ENCODE results near the gene TRMT11. TPM values are rescaled to one million over a fixed set of nuclear protein-coding genes. Genes with fewer than 3 reads are reported as not detected.

The TRMT11 gene
- total RNA-seq, 1 donor from 2014 or later: 27.9 TPM

DNA sequence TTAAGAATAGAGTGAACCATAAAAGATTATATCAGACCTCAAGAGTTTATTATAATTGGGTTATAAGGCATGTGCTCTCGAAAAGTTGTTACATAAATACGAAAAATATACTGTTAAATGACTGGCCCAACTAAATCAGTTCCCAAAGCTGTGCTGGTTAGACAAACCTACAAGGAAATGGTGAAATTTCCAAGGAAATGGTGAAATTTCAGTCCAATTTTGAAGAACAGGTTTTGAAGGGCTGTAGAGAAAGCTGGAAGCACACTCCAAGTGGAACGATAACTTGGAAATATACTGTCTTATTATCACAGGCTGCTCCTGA, 400 bp upstream of the TRMT11 start:
- H3K4me3 Mint-ChIP-seq: no peak overlapping the region
- no peaks in the 10 kb centered on the region for H3K27me3 Mint-ChIP-seq (ENCODE audit: insufficient read depth)
- intact Hi-C loops (cut with micrococcal nuclease): loop anchor here (1.0 to 5.0 kb wide), 8 partner anchors 12 to 684 kb away; partner anchors contain the start of genes CENPW, HDDC2 and HINT3
- no peaks in the 10 kb centered on the region for H3K36me3 Mint-ChIP-seq (ENCODE audit: low read depth)
- H3K4me1 Mint-ChIP-seq (ENCODE audit: low read depth): peaks cover 8% of the 10 kb centered on the region
- H3K27ac Mint-ChIP-seq: no peak overlapping the region
- DNase-seq (ENCODE audit: low spot score): no peak
- H3K9me3 Mint-ChIP-seq: no peaks in the 10 kb centered on the region

DNA sequence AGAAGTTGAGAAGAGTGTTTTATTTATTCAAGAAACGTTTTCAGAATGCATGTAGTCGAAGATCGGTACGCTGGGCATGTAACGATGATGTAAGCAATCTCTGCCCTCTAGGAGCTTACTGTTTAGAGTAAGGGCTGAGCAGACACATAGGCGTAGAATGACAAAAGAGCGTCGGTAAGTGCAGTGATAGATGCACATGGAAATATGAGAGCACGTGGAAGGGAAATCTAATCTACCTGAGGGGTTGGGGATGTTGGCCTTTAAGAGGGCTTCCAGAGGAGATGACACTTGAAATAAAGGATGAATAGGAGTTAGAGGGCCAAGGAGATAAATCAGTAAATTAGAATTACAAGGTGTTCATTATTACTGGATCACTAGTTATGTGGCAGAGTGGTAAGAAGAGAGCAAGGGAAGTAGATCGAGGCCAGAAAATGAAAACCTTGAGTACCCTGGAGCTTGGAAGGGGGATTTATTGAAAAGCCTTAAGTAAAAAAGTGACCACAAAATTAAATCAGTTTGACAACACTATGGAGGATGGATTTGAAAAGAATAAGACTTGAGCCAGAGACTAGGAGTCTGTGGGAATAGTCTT, 782 bp downstream of the TRMT11 start:
- H3K27ac Mint-ChIP-seq: no peak overlapping the region

DNA sequence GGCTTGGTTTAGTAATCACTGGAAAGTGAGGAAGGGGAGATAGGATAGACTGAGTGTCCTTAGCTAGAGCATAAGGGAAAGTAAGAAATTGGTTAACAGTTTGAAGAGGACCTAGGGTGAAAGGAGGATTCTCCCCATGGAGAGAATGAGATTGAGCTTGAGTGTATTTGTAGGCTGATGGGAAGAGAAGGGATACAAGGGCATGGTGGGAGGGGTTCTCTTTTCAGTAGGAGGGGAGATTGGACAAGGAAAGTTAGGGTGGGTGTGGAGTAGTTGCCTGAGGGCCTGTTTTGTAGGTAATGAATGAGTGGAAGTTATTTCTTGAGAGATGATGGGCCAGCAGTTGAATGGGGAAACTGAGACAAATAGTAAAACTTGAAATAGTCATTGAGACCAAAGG, 1.9 kb downstream of the TRMT11 start:
- no peak for DNase-seq (ENCODE audit: low spot score)
- no peak overlapping the region for H3K27ac Mint-ChIP-seq
- H3K4me1 Mint-ChIP-seq (ENCODE audit: low read depth): peaks cover 15% of the 10 kb centered on the region
- no peaks in the 10 kb centered on the region for H3K9me3 Mint-ChIP-seq
- intact Hi-C loops (cut with micrococcal nuclease): loop anchor here (5.0 kb wide), 1 partner anchor 686 kb away; the partner anchor contains the start of gene HDDC2
- H3K4me3 Mint-ChIP-seq: no peak overlapping the region
- H3K36me3 Mint-ChIP-seq (ENCODE audit: low read depth): no peaks in the 10 kb centered on the region
- no peaks in the 10 kb centered on the region for H3K27me3 Mint-ChIP-seq (ENCODE audit: insufficient read depth)

More for the DNA sequence above, 782 bp downstream of the TRMT11 start:
- no peaks in the 10 kb centered on the region for H3K9me3 Mint-ChIP-seq
- DNase-seq (ENCODE audit: low spot score): no peak
- no peaks in the 10 kb centered on the region for H3K27me3 Mint-ChIP-seq (ENCODE audit: insufficient read depth)
- no peak overlapping the region for H3K4me3 Mint-ChIP-seq
- intact Hi-C loops (cut with micrococcal nuclease): loop anchor here (2.0 to 5.0 kb wide), 3 partner anchors 68 to 685 kb away; partner anchors contain the start of genes CENPW and HDDC2
- H3K4me1 Mint-ChIP-seq (ENCODE audit: low read depth): peaks cover 8% of the 10 kb centered on the region
- H3K36me3 Mint-ChIP-seq (ENCODE audit: low read depth): no peaks in the 10 kb centered on the region

DNA sequence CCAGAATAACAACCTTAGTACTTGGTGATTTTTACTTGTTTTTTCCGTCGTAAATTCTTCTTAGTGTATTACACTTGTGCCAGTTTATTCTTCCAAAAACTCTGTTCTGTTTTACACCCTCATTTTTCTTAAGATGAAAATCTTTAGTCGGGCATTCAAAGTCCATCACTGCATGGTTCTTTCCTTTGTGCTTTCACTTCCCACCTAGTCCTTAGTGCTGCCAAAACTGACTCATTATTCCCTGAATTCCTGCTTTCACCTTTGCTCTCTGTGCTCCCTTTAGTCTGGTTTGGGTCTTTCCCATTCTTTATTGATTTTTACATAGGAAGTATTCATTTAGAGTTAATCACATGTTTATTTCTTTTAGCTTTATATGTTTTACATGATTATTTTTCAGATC, 3.3 kb downstream of the TRMT11 start:
- intact Hi-C loops (cut with micrococcal nuclease): loop anchor here (5.0 to 10.0 kb wide), 2 partner anchors 665 to 687 kb away; partner anchors contain the start of gene HDDC2
- Mint-ChIP-seq H3K27me3 (ENCODE audit: insufficient read depth) (no peaks in the 10 kb centered on the region), H3K9me3 (no peaks in the 10 kb centered on the region), H3K4me3 (no peak overlapping the region), H3K27ac (no peak overlapping the region), H3K4me1 (ENCODE audit: low read depth) (peaks cover 20% of the 10 kb centered on the region), H3K36me3 (ENCODE audit: low read depth) (no peaks in the 10 kb centered on the region)
- DNase-seq (ENCODE audit: low spot score): no peak

DNA sequence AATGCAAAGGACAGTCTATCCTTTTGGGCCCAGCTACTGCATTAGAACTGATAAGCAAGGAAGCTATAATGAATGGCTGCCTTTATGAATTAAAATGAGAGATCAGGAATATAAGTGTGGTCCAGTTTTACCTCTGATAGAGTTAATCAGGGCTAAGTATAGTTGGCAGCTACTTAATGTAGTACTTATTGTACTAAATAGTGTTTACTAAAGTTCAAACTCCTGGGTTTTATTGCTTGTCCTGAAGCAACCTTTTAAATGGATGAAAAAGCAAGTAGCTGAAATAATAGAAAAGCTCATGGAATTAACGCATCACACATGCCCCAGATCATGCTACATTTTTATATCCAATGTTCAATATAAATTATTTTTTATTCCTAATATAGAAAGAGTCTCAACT, 5.3 kb downstream of the TRMT11 start:
- Mint-ChIP-seq H3K27ac (no peak overlapping the region), H3K4me1 (ENCODE audit: low read depth) (peaks cover 26% of the 10 kb centered on the region), H3K36me3 (ENCODE audit: low read depth) (peaks cover 3% of the 10 kb centered on the region), H3K9me3 (no peaks in the 10 kb centered on the region), H3K4me3 (no peak overlapping the region), H3K27me3 (ENCODE audit: insufficient read depth) (no peaks in the 10 kb centered on the region)
- intact Hi-C loops (cut with micrococcal nuclease): loop anchor here (10.0 kb wide), 1 partner anchor 663 kb away; no protein-coding TSS in a partner anchor
- DNase-seq (ENCODE audit: low spot score): no peak

DNA sequence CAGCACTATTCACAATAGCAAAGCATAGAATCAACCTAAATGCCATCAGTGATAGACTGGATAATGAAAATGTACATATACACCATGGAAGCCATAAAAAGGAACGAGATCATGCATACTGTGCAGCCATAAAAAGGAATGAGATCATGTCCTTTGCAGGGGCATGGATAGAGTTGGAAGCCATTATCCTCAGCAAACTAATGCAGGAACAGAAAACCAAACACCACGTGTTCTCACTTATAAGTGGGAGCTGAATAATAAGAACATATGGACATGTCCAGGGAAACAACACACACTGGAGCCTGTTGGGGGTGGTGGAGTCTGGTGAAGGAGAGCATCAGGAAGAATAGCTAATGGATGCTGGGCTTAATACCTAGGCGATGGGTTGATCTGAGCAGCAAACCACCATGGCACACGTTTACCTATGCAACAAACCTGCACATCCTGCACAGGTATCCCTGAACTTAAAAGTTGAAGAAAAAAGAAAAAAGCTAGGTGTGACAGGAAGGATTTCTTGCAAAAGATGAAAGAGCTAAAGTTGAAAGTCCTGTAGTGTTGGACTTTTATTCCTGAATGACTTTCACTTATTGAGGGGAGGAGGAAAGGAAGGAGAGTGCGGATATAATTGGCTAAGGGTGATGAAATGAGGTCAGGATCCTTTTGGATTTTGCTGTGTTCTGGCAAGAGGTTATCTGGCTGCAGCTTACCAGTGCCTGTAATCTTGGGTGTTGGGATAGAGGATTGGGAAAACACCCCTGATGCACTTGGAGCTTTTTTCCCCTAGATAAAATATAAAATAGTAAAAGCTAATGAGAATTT, 8.5 kb downstream of the TRMT11 start:
- no peak overlapping the region for H3K4me3 Mint-ChIP-seq
- H3K36me3 Mint-ChIP-seq (ENCODE audit: low read depth): peaks cover 18% of the 10 kb centered on the region
- no peaks in the 10 kb centered on the region for H3K9me3 Mint-ChIP-seq
- intact Hi-C loops (cut with micrococcal nuclease): loop anchor here (10.0 kb wide), 1 partner anchor 660 kb away; no protein-coding TSS in a partner anchor
- no peak for DNase-seq (ENCODE audit: low spot score)
- H3K4me1 Mint-ChIP-seq (ENCODE audit: low read depth): peaks cover 19% of the 10 kb centered on the region
- no peaks in the 10 kb centered on the region for H3K27me3 Mint-ChIP-seq (ENCODE audit: insufficient read depth)
- no peak overlapping the region for H3K27ac Mint-ChIP-seq

DNA sequence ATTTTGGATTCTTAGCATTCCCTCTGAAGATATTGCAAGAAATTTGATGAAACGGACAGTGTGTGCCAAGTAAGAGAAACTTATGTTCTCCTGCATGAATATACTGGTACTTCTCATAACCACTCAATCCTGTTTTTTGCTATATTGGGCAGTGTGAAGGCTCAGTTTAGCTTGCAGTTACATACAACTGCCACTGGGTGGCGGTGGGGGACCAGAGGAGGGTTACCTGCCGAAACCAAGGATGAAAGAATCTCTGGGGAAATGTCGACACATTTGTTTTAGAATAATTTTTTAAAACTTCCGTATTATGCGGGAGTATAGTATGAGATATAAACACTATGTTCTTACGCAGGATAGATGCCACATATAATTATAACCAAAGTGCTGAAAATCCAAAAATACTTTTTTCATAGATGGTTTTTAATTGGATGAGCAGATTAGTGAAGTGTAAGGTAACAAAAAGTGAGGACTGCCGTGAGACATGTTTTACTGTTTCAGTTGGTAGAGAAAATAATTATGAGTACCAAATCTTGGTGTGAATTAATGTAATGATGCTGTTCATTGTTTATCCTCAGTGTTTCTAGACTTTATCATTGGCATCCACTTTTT, 9.7 kb downstream of the TRMT11 start:
- Mint-ChIP-seq H3K4me3 (peak overlapping the region; percentile 45), H3K4me1 (ENCODE audit: low read depth) (peaks cover 18% of the 10 kb centered on the region), H3K9me3 (no peaks in the 10 kb centered on the region), H3K36me3 (ENCODE audit: low read depth) (peaks cover 27% of the 10 kb centered on the region), H3K27ac (no peak overlapping the region), H3K27me3 (ENCODE audit: insufficient read depth) (no peaks in the 10 kb centered on the region)
- DNase-seq (ENCODE audit: low spot score): peak; percentile 60
- intact Hi-C loops (cut with micrococcal nuclease): loop anchor here (1.0 to 10.0 kb wide), 4 partner anchors 175 to 1195 kb away; no protein-coding TSS in a partner anchor

DNA sequence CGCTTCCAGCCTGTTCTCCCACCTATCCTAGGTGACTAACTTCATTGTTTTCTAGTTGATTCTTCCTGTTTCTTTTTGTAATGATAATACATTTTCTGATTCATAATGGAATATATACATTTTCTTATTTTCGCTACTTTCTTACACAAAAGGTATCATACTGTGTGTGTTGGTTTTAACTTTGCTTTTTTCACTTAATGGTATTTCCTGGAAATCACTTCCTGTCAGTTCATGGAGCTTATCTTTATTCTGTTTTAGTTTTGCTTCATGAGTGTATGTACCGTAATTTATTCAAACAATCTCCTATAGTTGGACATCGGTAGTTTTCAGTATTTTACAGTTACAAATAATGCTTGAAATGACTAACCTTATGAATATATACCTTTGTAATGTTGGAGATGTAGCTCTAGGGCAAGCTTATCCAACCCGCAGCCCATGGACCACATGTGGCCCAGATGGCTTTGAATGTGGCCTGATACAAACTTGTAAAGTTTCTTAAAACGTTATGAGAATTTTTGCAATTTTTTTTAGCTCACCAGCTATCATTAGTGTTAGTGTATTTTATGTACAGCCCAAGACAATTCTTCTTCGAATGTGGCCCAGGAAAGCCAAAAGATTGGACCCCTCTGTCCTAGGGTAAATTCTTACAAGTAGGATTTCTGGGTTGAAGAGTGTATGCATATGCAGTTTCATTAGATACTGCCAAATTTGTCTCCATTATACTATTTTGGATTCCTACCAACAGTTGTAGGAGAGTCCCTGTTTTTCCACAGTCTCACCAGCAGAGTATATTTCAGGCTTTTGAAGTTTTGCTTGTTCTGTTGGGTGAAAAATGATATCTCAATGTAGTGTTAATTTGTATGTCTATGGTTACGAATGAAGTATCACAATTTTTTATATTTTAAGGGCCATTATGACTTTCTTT, 16.7 kb downstream of the TRMT11 start:
- peaks cover 30% of the 10 kb centered on the region for H3K36me3 Mint-ChIP-seq (ENCODE audit: low read depth)
- DNase-seq (ENCODE audit: low spot score): no peak
- no peaks in the 10 kb centered on the region for H3K27me3 Mint-ChIP-seq (ENCODE audit: insufficient read depth)
- no peak overlapping the region for H3K27ac Mint-ChIP-seq
- H3K4me1 Mint-ChIP-seq (ENCODE audit: low read depth): peaks cover 13% of the 10 kb centered on the region
- intact Hi-C loops (cut with micrococcal nuclease): no loop called here
- no peaks in the 10 kb centered on the region for H3K9me3 Mint-ChIP-seq
- peak overlapping the region; percentile 19 for H3K4me3 Mint-ChIP-seq

DNA sequence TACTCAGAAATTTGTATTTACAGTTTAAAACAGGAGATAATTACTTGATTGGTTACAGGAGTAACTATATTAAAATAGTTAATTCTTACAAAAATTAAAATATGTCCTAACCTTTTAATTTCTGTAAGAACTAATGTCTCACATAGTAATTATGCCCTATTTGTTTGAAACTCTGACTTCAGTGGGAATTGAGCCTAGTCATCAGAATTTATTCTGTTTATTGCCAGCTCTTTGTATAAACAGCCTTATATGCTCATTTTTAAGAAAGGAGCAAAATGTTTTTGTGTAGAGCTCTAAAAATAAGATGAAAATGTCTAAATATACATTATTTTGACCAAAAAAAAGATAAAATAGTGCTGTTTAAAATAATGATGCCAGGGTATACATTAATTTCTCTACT, 21.5 kb downstream of the TRMT11 start:
- Mint-ChIP-seq H3K4me1 (ENCODE audit: low read depth) (peaks cover 4% of the 10 kb centered on the region), H3K27ac (no peak overlapping the region), H3K36me3 (ENCODE audit: low read depth) (peaks cover 27% of the 10 kb centered on the region), H3K4me3 (no peak overlapping the region), H3K27me3 (ENCODE audit: insufficient read depth) (no peaks in the 10 kb centered on the region), H3K9me3 (no peaks in the 10 kb centered on the region)
- DNase-seq (ENCODE audit: low spot score): no peak
- intact Hi-C loops (cut with micrococcal nuclease): no loop called here

DNA sequence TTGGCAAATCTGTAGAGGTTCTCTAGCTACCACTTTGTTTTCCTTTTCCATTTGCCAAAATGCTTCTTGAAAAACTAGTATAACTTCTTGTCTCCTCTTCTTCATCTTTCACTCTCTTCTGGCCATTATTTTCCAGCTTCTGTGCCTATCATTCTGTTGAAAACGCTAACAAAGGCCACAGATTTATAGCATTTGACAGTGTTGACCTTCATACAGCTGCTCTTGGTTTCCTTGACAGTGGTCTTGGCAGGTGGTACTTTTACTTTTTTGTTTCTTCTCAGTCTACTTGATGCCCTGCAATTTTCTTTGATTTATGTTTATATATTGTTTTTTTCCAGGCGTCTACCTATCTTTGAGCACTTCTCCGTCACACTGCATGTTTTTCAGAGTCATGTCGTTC, 23.7 kb downstream of the TRMT11 start:
- no peak for DNase-seq (ENCODE audit: low spot score)
- intact Hi-C loops (cut with micrococcal nuclease): no loop called here
- peaks cover 24% of the 10 kb centered on the region for H3K36me3 Mint-ChIP-seq (ENCODE audit: low read depth)
- no peaks in the 10 kb centered on the region for H3K4me1 Mint-ChIP-seq (ENCODE audit: low read depth)
- H3K9me3 Mint-ChIP-seq: no peaks in the 10 kb centered on the region
- no peak overlapping the region for H3K27ac Mint-ChIP-seq
- H3K4me3 Mint-ChIP-seq: no peak overlapping the region
- H3K27me3 Mint-ChIP-seq (ENCODE audit: insufficient read depth): no peaks in the 10 kb centered on the region

DNA sequence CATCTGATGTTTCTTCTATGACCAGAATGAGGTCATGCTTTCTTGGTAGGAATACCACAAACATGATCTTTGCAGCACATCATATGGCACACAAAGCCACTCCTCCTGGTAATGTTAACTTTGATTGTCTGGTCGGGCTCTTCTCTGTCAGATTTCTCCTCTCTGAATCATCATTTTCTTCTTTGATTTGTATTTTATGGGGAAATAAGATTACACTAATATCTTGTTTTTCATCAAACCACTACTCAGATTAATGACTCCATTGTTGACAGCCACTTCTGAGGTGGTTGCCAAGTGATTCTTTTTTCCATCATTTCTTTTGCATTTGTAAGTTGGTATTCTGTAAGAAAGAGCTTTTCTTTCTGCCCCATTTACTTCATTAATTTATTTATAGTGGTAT, 29.5 kb downstream of the TRMT11 start:
- H3K4me3 Mint-ChIP-seq: no peak overlapping the region
- no peaks in the 10 kb centered on the region for H3K4me1 Mint-ChIP-seq (ENCODE audit: low read depth)
- no peaks in the 10 kb centered on the region for H3K9me3 Mint-ChIP-seq
- no peak overlapping the region for H3K27ac Mint-ChIP-seq
- intact Hi-C loops (cut with micrococcal nuclease): no loop called here
- H3K36me3 Mint-ChIP-seq (ENCODE audit: low read depth): peaks cover 29% of the 10 kb centered on the region
- H3K27me3 Mint-ChIP-seq (ENCODE audit: insufficient read depth): no peaks in the 10 kb centered on the region
- DNase-seq (ENCODE audit: low spot score): no peak

DNA sequence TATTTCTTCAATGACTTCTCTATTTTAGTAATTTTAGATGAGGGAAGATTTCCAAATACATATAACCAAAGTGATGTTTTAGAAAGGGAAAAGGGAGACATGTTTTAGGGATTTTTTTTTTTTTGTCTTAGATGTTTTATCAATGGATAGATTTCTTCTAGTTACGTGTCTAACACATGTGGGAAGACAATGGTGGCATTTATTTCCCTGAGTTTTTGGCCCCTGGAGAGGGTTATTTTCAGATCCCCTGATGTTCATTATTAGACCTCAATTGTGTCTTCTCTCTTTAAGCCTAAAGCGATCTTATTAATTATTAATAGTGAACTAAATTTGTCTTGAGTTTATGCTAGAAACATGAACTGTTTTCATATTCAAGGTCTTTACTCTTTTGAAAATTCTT, 30.3 kb downstream of the TRMT11 start:
- Mint-ChIP-seq H3K4me3 (no peak overlapping the region), H3K4me1 (ENCODE audit: low read depth) (no peaks in the 10 kb centered on the region), H3K36me3 (ENCODE audit: low read depth) (peaks cover 31% of the 10 kb centered on the region), H3K9me3 (no peaks in the 10 kb centered on the region), H3K27me3 (ENCODE audit: insufficient read depth) (no peaks in the 10 kb centered on the region), H3K27ac (no peak overlapping the region)
- intact Hi-C loops (cut with micrococcal nuclease): no loop called here
- no peak for DNase-seq (ENCODE audit: low spot score)
